Neutrophil (primary cell): ENCODE data around the gene MEX3C.

Source experiments
- H3K27ac ChIP-seq: fragments of 200-600 bp; sonication (generic); 2 replicates; pipeline ENCODE4 v1.5.1; 2016; ENCODE audit warnings: mild to moderate bottlenecking, moderate library complexity
- H3K27me3 ChIP-seq: fragments of 200-600 bp; sonication (generic); 2 replicates; pipeline ENCODE4 v1.6.0; 2016; ENCODE audit warnings: mild to moderate bottlenecking
- H3K36me3 ChIP-seq: fragments of 200-600 bp; sonication (generic); 2 replicates; pipeline ENCODE4 v1.5.1; 2017
- H3K4me1 ChIP-seq, 2 experiments: fragments of 200-600 bp in 1 of 2; sonication (generic) in 1 of 2; 1 replicate in 1 of 2; 2 replicates in 1 of 2; pipeline versions ENCODE4 v1.5.1 to v1.6.1; 2013 to 2016; ENCODE audit warnings: low read depth in 1 of 2, low read length in 1 of 2, mild to moderate bottlenecking in 1 of 2, moderate library complexity in 1 of 2; ENCODE audit not compliant: control insufficient read depth in 1 of 2, insufficient read depth in 1 of 2
- H3K4me3 ChIP-seq, 2 experiments: fragments of 200-600 bp in 1 of 2; sonication (generic) in 1 of 2; 1 replicate in 1 of 2; 2 replicates in 1 of 2; pipeline ENCODE4 v1.5.1; 2013 to 2016; ENCODE audit warnings: low read depth in 1 of 2, low read length in 1 of 2, mild to moderate bottlenecking in 1 of 2, moderate library complexity in 1 of 2
- H3K9me3 ChIP-seq: fragments of 200-600 bp; sonication (generic); 2 replicates; pipeline ENCODE4 v1.5.1; 2016
- CTCF ChIP-seq: fragments of 200-600 bp; sonication (generic); IDR thresholded peaks from 2 replicates; pipeline ENCODE4 v1.5.1; 2016; ENCODE audit warnings: antibody characterized with exemption

The MEX3C gene

GRCh38 chr18:51182824-51183223 lies 14.7 kb downstream of the MEX3C start:
- Histone ChIP-seq H3K4me1 (no peaks in the 10 kb centered on the region), H3K9me3 (no peaks in the 10 kb centered on the region), H3K36me3 (no peaks in the 10 kb centered on the region), H3K4me3 (no peak overlapping the region), H3K27ac (no peak overlapping the region), H3K27me3 (no peaks in the 10 kb centered on the region)
- no peak for TF ChIP-seq CTCF

GRCh38 chr18:51171625-51172259 lies 25.7 kb downstream of the MEX3C start:
- Histone ChIP-seq H3K4me3 (no peak overlapping the region), H3K27ac (no peak overlapping the region)

GRCh38 chr18:51171223-51171622 lies 26.3 kb downstream of the MEX3C start:
- H3K27me3 ChIP-seq = no peaks in the 10 kb centered on the region
- H3K4me1 ChIP-seq = no peaks in the 10 kb centered on the region
- no peak overlapping the region for H3K27ac ChIP-seq
- H3K9me3 ChIP-seq = no peaks in the 10 kb centered on the region
- no peak for TF ChIP-seq CTCF
- no peak overlapping the region for H3K4me3 ChIP-seq
- H3K36me3 ChIP-seq = peaks cover 16% of the 10 kb centered on the region

More at GRCh38 chr18:51171625-51172259, 25.7 kb downstream of the MEX3C start:
- H3K36me3 ChIP-seq = peaks cover 21% of the 10 kb centered on the region
- no peaks in the 10 kb centered on the region for H3K9me3 ChIP-seq
- TF ChIP-seq CTCF = no peak
- H3K27me3 ChIP-seq = no peaks in the 10 kb centered on the region
- H3K4me1 ChIP-seq = no peaks in the 10 kb centered on the region

GRCh38 chr18:51170664-51171063 lies 26.8 kb downstream of the MEX3C start:
- Histone ChIP-seq H3K27ac (no peak overlapping the region), H3K9me3 (no peaks in the 10 kb centered on the region)
- TF ChIP-seq CTCF = no peak

GRCh38 chr18:51169731-51170130 lies 27.8 kb downstream of the MEX3C start:
- Histone ChIP-seq H3K4me3 (no peak overlapping the region), H3K9me3 (no peaks in the 10 kb centered on the region), H3K4me1 (no peaks in the 10 kb centered on the region), H3K36me3 (peaks cover 1% of the 10 kb centered on the region), H3K27ac (no peak overlapping the region), H3K27me3 (no peaks in the 10 kb centered on the region)
- no peak for TF ChIP-seq CTCF

More at GRCh38 chr18:51170664-51171063, 26.8 kb downstream of the MEX3C start:
- Histone ChIP-seq H3K4me3 (no peak overlapping the region), H3K27me3 (no peaks in the 10 kb centered on the region), H3K36me3 (peaks cover 11% of the 10 kb centered on the region), H3K4me1 (no peaks in the 10 kb centered on the region)
